Left colon (tissue), 2 donors: ENCODE results near the gene AUTS2. TPM values are rescaled to one million over a fixed set of nuclear protein-coding genes. Genes with fewer than 3 reads are reported as not detected.

Experiments
- ATAC-seq: fragments of 200-7000 bp; cut with Tn5 transposase; one replicate; pipeline ENCODE4 v1.9.1; 2020; ENCODE audit warnings: mild to moderate bottlenecking, moderate library complexity
- DNase-seq, 2 donors: peaks; one replicate each; pipeline ENCODE4 v3.0.0-alpha.2; 2020
- intact Hi-C, 2 donors: fragments of 100-400 bp; cut with DNase I in 1 of 2; cut with micrococcal nuclease in 1 of 2; formaldehyde crosslinking; loops; one replicate each; pipeline versions ENCODE4 v1.11.2 to v1.14.0; 2022; cut with DNase I, micrococcal nuclease
- total RNA-seq, 2 donors: library from RNA; stranded (reverse); fragmentation: NEBNext Ultra II Directional; extraction: Animal tissue kit (Norgen Biotek cat#: 25700); gene quantifications; one replicate each; pipeline ENCODE4 v1.2.1, GENCODE V29; 2021
- donor health status: DM: no; HTN: no; CAD: no.
- donor health status: DM: yes; HTN: yes; CAD: no.

The AUTS2 gene
- total RNA-seq, 2 donors from 2014 or later, result 43.3 to 44.2 TPM

GRCh38 chr7:69674701-69675182, 76.5 kb downstream of the AUTS2 start:
- intact Hi-C loops, result no loop called here
- DNase-seq (no peak), ATAC-seq (no peak)

DNA sequence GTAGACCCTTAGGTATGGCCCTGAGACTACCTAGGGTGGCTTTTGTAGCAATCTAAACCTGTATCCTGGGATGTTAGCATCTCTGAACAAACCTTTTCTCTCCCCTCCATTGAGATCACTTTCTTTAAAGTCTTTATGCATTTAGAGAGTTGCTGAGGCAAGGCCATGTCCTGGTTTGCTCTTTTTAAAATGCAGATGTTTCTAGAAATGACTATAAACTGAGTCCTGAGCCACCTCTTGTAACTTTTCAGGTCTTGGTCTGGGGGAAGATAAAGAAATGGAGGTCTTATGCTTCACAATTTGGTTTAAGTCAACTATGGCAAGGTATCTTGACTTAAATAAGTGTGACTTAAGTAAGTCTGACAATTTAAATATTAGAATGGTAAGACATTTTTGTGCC, 78.0 kb downstream of the AUTS2 start:
- ATAC-seq (no peak), DNase-seq (no peak)
- intact Hi-C loops, result no loop called here

DNA sequence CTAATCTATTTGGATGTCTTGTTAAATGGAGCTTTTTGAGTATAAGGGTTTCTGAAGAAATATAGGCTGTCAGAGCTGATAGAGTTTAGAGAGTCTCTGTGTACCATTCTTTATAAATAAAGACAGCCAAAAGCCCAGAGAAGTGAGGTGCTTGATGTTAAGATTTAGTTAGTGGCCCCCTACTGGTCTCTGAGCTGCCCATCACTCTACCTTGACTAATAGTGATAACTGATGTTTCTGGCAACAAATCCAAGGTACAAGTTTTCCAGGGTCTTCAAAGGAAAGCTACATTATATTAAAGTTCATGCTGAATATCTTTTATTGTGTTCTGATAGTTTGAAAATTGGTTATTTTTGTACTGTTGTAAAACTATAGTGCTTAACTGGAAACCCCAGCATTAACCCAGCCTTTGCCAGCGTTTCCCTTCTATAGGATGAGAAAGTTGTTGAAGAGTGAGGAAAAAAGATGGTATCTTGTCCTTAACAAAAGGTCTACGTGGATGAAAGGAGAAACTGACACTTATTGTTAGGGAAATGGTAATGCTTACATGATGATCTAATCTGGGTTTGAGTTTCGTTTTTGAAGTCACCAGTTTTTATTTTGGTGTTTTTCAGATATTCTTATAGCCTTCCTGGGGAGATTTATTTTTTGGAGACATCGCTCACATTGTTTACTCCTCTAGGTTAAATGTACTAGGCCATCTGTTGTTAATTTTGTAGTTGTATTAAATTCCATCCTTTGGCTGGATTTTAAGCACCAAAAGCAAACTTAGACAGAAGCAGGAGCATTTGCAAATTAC, 79.0 kb downstream of the AUTS2 start:
- ATAC-seq (no peak), DNase-seq (no peak)
- intact Hi-C loops, result no loop called here

DNA sequence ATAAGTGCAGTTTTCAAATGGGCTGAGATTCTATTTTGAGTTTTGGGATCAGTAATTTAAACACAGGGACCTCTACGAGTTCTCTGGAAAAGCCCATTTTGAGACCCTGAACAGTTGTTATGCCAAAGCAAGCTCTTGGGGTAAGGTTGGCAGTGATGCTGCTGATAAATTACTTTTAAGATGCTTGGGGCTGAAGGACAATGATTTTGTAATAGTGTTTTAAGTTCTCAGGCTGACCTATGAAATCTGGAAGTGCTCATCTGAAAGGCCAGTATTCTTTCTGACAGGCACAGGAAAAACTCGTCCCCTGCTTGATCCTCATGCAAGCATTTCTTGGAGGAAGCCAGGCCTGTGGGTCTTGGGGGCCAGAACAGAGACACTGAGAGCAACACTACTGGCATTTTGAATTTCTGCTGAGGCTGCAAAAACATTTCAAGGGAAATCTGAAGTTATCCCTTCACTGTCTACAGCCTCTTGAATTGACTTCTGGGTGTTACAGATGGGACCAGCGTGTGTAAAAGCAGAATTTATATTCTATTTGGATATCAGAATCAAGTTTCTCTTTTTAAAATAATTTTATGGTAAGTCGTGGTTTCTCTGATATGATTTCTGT, 79.7 kb downstream of the AUTS2 start:
- no peak for ATAC-seq
- intact Hi-C loops, result no loop called here
- no peak for DNase-seq

GRCh38 chr7:69678494-69679187, 80.4 kb downstream of the AUTS2 start:
- intact Hi-C loops, result no loop called here
- DNase-seq (no peak), ATAC-seq (no peak)

GRCh38 chr7:69681181-69681580, 82.9 kb downstream of the AUTS2 start:
- intact Hi-C loops, result no loop called here
- DNase-seq (no peak), ATAC-seq (no peak)

- ATAC-seq, result no peak
- intact Hi-C loops, result no loop called here
Measured at GRCh38 chr7:69682518-69682917, 84.2 kb downstream of the AUTS2 start.

DNA sequence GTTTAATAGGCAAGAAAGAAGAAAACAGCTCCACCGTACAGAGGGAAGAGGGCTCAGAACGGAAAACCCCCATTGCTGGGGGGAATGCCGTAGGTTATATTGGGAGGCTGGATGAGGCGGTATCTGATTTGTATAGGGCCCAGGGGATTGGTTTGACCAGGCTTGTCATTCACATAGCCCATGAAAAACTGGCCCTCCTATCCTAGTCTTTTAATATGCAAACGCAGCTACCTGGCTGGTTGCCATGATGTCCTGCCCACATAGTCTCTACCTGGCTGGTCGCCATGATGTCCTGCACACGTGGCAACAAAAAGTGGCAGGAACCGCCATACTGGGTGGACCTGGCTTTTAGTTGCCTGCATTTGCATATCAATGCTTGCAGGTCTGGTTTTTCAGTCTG, 84.7 kb downstream of the AUTS2 start:
- intact Hi-C loops, result no loop called here
- no peak for ATAC-seq
- no peak for DNase-seq

More at GRCh38 chr7:69682518-69682917, 84.2 kb downstream of the AUTS2 start:
- DNase-seq, result no peak

DNA sequence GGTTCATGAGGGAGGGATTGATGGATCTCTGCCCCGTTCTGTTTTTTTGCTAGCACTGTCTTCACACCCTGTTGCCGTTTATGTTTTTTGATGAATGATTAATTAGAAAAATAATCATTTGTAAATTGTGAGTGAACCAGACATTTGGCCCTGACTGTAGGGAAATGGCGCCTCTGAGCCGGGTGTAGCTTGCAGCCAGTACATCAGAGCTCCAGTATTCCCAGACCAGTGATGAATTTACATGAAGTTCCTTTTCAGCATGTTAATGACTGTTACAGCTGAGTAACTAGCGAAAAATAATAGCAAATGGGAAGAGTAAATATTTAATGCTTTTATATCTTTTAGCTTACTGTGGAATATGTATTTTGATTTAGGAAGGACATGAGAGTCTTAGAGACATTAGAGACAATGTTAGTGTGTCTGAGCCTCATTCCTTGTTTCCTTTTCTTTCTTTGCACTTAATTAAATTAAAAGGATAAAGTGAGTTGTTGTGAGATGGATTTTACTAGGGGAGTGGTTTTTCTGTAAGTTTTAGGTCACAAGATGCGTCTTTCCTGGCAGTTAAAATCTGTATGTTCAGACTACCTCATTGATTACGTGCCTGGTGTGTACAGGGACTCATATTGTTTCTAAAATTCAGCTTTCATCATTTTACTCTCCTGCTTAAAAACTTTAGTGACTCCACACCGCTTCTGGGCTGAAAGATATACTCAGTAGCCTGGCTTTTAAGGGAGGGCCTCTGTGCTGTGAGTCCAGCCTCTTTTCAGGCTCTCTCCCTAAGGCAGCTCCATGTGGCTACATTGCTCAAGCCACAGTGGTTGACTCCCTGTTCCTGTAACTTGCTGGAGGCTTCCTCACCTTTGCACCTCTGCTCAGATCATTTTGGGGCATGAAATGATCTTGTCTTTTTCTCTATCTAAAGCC, 86.4 kb downstream of the AUTS2 start:
- DNase-seq (no peak), ATAC-seq (no peak)
- intact Hi-C loops, result no loop called here

DNA sequence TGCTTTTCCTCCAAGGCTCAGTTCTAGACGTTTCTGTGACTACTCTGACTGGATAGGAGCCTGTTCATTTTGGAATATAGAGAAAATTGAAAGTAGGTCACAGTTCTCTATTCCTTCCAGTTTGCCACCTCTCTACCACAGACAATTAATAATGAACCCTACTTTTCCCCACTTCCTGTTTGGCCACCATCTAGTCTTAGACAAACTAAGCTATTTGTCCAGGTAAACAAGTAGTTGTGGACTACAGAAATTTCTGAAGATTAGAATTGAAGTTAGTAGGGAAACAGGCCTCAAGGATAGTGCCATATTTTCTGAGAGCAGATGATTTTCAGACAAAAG, 87.0 kb downstream of the AUTS2 start:
- DNase-seq, result no peak
- intact Hi-C loops, result no loop called here
- ATAC-seq, result no peak

- ATAC-seq (no peak), DNase-seq (no peak)
- intact Hi-C loops, result no loop called here
Measured at GRCh38 chr7:69686366-69686765, 88.1 kb downstream of the AUTS2 start.

- intact Hi-C loops, result no loop called here
- no peak for DNase-seq
- no peak for ATAC-seq
Measured at GRCh38 chr7:69687739-69688433, 89.6 kb downstream of the AUTS2 start.

- intact Hi-C loops, result no loop called here
- no peak for ATAC-seq
- DNase-seq, result no peak
Measured at GRCh38 chr7:69690329-69690728, 92.1 kb downstream of the AUTS2 start.

GRCh38 chr7:69691327-69691726, 93.1 kb downstream of the AUTS2 start:
- DNase-seq (no peak), ATAC-seq (no peak)
- intact Hi-C loops, result no loop called here

- no peak for DNase-seq
- no peak for ATAC-seq
Measured at GRCh38 chr7:69691734-69692133, 93.5 kb downstream of the AUTS2 start.

DNA sequence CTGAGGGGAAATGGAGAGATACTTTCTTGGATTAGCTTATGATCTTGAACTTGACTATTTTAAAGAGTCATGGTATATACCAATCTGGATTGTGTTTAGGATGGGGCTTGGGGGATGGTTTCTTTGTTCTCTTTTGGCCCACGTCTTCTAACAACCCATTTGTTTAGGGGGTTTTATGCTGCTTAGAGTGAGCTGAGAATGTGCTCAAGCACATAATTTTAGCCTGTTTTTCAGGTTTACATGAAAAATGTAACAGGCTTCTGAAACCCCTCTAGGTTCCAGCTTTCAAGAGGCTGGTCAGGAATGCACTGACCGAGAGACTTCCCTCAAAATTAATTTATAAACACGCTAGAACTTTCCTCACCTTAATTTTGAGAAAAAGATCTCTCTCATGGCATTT, 94.3 kb downstream of the AUTS2 start:
- DNase-seq (no peak), ATAC-seq (no peak)
- intact Hi-C loops, result no loop called here

More at GRCh38 chr7:69691734-69692133, 93.5 kb downstream of the AUTS2 start:
- intact Hi-C loops, result no loop called here

GRCh38 chr7:69693042-69693441, 94.8 kb downstream of the AUTS2 start:
- intact Hi-C loops, result no loop called here
- no peak for ATAC-seq
- no peak for DNase-seq

- DNase-seq, result no peak
- ATAC-seq, result no peak
- intact Hi-C loops, result no loop called here
Measured at GRCh38 chr7:69696054-69696591, 97.8 kb downstream of the AUTS2 start.
